GM18873 (cell line): ENCODE measurements around the gene CBFB.
"Not testable (repeated sequence)": the region's sequence is repeated elsewhere in the genome, so short reads cannot be mapped to it uniquely, and the experiment has no call there.

ENCODE experiments used
- ATAC-seq: cut with Tn5 transposase; IDR thresholded peaks from one replicate; pipeline ENCODE4 v1.9.1; 2021; ENCODE audit warnings: mild to moderate bottlenecking, moderate library complexity, moderate number of reproducible peaks; ENCODE audit not compliant: unreplicated experiment, low FRiP score

Gene CBFB

DNA sequence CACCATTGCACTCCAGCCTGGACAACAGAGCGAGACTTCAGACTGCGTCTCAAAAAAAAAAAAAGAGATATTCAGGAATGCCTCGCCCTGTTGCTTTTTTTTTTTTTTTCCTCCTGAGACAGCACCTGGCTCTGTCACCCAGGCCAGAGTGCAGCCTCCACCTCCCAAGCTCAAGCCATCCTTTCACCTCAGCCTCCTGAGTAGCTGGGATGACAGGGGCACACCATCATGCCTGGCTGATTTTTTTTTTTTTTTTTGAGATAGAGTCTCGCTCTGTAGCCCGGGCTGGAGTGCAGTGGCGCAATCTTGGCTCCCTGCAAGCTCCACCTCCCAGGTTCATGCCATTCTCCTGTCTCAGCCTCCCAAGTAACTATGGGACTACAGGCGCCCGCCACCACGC is 88.8 kb downstream of the CBFB start:
- ATAC-seq: no peak

DNA sequence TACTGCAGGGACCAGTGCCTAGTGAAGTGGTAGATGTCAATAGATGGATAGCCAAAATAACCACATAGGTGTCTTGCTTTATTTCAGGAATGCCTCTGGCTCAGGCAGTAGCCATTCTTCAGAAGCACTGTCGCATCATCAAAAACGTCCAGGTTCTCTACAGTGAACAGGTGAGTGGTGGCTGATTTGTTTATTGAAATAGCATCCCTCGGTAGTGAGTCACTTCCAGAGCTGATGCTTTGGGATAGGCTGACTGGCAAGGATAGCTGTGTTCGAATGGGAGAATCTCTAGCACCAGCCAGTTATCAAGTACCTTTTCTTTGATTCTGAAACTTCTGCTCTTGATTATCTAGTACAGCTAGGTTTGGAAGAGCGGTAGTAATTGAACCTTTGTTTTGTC is 91.1 kb downstream of the CBFB start:
- ATAC-seq: no peak

DNA sequence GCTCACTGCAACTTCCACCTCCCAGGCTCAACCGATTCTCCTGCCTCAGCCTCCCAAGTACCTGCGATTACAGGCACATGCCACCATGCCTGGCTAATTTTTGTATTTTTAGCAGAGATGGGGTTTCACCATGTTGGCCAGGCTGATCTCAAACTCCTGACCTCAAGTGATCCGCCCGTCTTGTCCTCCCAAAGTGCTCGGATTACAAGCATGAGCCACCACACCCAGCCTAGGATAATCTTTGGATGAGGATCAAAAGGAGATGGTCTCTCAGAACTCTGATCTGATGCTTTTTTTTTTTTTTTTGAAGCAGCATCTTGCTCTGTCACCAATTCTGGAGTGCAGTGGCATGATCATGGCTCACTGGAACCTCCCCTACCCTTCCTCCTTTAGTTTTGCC is 93.8 kb downstream of the CBFB start:
- ATAC-seq: not testable (repeated sequence)

DNA sequence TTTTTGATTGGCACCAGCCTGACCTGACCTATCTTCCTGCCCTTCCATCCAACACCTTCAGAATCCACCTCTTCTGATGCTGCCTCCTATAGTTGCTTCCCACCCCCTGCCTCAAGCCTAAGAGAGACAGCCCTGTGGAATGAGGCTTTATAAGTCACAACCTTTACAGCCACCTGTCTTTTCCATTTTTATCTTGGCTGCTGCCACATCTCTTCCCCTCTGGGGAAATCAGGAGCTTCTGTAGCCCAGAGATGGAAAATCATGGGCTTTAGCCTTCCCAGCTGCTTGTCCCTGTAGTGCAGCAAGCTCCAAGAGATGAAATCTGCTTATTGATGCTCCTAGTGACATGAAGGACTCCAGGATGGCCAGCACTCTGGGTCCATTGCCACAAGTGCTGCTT is 99.5 kb downstream of the CBFB start:
- ATAC-seq: no peak

DNA sequence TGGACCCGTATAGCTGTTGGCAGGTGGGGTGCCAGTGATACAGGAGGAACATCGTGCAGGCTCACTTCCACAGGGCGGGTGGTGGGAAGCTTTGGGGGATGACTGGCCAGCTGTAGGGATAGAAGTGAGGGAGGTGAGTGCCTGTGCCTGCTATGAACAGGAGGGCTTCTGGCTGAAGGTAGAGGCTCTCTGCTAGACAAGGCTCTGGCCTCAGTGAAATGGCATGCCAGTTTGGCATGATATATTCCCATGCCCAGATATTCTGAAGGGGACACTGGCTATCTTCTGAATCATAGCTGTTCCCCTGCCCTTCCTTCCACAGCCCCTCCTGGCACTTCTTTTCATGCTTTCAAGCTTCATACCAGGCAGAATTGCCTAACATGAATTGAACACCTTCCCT is 99.9 kb downstream of the CBFB start:
- ATAC-seq: no peak

DNA sequence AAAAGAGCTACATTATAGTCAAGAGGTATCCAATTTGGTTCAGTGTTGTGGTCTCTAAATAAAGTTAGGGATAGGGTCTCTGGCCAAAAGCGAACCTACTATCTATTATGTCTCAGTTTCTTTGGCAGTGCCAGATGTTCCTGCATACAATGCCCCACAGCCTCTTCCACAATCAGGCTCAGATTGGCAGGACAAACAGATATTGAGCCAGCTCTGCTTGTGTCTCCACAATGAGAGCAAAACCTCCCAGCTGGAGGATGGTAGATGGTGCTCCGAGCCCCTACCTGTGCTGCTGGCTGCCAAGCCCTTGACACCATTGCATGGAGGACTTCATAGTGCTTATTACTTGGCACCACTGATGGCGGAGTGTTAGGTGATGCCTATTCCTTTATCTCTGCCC is 100.5 kb downstream of the CBFB start:
- ATAC-seq: no peak

DNA sequence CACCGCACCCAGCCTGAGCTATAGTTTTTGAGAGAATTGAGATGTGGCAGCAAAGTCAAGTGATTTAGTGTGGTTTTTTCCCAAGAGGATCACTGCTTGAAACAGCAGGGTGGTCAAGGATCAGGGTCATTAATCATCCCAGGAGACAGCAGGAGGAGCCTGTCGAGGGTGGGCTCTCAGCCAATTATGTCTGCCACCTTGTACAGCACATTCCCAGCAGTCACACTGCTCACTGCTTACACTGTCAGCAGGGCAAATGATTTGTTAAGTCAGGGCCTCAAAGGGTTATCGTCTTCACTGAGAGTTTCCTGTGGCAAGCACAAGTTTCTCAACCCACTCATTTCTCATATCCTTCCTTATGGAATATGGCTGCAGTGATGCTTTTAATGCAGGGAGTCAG is 108.7 kb downstream of the CBFB start:
- ATAC-seq: no peak

DNA sequence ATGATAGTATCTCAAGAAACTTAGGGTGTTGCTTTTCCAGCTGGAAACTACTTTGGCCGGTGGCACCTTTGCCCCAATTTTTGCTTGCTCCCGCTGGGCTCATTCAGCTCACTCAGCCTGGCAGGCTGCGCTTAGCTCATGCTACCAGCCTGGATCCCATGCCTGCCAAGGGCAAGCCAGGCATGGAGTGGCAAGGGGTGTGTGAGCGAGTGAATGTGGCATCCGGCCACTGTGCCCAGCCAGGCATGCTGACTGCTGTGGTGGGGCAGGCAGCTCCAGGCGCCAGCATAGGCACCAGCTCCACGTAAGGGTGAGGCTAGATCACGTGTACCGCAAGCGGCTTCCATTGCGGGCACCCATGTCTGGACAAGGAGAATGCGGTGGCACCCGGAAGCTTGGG is 112.4 kb downstream of the CBFB start:
- ATAC-seq: no peak

DNA sequence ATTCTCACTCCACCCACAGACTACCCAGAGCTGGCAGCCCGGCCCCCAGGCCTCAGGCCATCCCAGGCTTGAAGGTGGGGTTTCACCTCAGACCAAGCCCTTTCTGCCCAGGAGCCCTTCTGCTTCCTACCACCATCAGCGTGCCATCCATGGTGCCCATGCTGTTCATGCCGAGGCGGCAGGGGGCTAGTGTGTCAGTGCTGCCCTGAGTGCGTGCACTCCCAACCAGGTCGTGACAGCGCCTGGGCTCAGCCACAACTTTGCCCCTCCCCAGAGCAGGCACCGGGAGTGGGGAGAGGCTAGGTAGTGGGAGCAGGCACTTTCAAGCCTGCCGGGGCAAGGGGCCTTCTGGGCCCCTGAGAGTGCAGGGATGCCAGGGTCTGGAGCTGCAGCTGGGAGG is 113.4 kb downstream of the CBFB start:
- ATAC-seq: no peak

DNA sequence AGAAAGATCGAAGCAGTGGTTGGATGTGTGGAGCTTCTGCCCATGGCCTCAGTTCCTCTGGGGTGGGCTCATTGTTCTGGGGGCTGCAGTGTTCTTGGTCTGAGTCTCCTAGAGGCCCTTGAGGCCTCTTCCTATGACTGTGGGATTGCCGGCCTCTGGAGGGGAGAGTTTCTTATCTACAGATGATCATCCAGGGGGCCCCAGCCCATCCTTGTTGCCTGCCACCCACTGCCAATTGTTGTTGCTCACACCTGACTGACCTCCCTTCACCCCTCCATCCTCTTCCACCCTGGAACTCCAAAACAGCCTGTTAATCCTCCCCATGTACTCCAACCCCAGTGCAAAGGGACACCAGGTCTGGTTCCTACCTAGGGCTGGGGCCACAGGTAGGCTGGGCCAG is 116.0 kb downstream of the CBFB start:
- ATAC-seq: no peak

DNA sequence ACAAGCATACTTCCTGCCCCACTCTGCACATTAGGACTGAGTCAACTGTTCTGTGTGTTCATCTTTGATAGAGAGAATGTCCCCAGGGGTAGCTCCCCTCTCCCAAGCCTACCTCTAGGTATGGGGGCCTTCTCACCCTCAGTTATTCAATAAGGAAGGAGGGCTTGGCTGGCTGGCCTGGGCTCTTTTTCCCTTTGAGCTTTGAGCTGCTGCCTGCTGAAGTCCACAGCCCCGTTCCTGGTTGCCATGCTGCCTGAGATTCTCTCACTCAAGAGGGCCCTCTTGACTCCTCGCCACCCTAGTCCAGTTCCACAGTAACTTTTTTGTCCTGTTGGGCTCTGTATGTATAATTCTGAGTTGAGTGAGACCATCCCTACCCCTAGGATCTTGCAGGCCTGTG is 116.8 kb downstream of the CBFB start:
- no peak for ATAC-seq

DNA sequence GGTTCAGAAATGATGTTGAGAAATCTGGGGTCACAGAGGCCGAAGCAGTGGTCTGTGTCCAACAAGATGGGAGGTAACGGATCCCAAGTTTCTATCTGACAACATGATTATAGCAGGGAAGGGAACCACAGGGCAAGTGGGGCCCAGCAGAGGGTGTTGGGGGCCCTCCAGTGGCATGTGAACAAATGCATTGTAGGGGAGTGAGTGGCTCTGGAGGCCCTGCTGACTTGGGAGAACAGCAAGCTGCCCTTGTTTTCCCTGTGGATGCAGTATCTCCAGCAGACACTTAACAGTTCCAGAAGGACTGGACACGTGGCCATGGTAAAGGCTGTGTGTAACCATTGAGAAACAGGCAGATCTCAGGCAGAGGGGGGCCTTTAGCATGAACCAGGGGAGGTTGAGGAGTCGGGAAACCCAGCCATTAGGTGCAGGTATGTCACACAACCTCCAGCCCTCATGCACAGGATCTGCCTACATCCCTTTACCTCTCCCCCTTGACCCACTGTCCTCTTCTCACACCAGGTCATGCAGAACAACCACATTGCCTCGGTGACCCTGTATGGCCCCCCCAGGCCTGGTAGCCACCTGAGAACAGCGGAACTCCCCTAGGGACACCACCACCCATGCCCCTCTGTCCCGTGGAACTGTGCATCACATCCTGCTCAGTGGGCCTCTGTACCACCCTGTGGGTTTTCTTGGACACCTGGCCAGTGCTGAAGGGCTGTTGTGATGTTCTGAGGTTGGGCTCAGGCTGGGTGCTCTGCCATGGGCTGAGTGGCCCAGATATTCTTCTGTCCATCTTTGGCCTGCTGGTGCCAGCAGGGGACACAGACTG is 117.8 kb downstream of the CBFB start:
- ATAC-seq: no peak

DNA sequence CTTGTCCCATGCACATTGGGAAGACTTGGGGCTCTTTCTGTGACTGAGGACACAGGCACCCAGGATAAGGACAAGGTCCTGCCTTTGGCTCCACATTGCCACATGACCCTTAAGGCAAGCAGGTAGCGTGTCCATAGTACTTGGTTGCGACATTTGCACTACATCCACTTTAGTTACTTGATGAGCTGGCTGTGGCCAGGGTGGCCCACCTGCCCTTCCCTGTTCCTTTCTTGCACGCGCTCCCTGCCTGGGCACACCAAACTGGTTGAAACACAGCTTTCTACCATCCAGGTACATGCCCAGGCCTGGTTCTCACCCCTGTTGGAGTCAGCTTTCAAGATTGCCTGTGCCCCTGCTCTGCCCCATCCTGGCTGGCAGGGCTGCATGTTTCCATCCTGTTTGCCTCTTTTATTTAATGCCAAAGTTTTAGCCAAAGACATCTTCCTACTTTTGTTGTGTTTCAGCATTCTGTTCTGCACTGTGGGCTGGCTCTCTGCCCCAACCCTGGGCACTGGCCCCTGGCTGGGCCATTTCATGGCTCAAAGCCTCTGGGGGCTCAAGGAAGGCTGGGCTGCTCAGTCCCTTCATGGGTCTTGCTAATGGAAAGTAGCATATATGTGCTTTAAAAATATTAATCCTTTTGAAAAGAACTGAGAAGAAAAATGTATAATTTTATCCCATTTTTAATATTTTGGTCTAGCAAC is 118.6 kb downstream of the CBFB start:
- ATAC-seq: no peak

DNA sequence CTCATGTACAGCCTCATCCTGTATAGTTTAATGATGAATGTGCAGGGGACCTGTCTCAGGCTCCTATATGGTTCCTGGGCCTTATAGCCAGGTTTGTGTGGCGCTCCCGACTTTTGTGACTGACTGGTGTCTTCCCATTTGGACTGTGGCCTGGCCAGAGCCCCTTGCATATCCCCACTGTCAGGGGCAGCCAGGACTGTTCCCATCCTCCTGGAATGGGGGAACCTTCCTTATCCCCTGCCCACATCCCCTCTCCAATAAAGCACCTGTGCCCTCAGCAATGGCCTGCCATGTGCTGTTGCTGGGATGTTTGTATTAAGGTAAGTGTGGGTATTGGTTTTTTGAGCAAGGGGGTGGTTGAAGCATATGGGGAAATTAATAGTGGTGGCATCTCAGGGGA is 119.3 kb downstream of the CBFB start:
- no peak for ATAC-seq

DNA sequence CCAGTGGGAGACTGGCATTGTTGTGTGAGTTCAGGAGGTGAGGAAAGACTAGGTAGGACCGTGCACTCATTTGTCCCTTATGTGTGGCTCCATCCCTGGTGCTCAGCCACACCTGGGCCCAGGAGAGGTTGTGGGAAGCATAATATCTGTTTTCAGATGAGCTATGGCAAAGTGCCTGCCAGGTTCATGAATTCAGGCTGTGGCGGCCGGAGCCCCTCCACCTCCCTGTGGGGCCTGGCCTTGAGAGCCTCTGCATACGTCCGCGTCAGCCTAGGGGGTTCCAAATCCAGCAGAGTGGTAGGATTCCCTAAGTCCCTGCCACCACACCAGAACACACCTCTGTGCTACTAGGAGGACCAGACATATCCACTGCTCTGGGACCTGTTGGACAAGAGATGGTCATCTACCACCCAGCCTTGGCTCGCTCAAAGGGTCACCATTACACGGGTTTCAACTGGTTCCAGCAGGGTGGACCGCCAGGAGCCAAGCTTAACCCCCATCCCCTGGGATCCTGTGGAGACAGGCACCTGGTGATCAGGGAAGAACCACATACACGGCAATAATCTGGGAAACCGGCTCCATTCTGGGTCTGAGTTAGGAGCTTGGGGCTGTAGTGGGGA is 119.8 kb downstream of the CBFB start:
- ATAC-seq: no peak

DNA sequence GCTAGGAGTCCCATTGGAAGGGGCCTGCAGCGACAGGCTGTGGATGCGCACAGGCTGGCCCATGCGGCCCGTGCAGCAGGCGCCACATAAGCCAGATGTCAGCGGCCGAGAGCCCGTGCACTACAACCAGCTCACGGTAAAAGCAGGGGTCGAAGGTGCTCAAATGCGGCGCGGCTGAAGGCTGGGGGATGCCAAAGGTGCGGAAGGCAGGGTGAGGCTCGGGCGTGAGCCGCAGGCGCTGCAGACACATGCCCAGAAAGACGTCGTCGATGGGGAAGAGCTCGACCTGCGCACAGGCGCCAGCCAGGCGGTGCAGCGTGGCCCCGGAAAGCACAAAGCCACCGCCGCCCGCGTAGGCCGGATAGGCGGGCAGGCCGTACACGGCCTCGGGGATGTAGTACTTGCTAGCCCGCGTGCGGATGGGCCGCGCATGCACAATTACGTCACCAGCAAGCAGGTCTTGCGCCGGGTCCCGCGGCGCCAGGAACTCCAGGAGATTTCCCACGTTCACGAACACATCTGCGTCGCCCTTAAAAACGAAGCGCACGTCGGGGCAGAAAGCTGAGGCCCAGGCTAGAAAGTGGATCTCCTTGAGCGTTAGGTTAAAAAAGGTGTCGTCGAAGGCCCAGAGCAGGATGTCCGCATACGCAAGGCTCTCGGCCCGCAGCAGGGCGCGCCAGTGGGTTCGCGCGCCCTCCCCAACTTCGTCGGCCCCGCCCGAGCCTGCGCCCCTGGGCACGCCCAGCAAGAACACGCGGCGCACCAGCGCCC is 120.5 kb downstream of the CBFB start:
- ATAC-seq: no peak

DNA sequence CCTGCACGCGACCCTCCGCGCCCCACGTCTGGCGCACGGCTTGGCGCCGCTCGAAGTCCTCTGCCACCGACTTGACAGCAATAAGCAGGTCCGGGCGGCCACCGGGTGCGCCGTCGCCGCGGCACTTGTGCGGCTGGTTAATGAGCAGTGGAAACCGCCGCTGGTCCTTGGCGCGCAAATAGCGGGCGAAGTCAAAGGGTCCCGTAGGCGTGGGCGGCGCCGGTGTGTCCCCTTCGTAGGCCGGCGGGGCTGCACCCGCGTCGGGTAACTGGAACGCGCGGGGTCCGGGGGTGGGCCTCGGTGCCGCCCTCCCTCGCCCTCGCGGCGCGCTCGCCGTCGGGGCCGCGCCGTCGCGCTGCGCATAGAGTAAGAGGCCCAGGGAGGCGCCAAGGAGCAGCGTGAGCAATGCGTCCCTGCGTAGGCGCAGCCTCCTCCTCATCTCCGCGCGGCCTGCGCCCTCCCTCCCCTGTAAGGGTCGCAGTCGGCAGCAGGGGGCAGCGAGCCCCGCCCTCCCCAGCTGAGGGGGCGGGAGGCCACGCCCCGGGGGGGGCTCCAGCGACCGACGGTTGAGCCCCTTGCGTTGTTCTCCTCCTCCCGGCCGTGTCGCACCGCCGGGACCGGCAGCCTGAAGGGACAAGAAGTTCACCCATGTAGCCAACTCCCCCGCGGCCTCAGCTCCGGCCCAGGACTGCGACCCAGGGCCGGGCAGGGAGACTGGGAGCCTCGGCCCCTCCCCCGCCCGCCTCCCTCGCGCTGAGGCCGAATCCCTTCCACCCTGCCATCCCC is 121.3 kb downstream of the CBFB start:
- ATAC-seq: no peak
